ENCODE results near the gene SUSD1.

DNA sequence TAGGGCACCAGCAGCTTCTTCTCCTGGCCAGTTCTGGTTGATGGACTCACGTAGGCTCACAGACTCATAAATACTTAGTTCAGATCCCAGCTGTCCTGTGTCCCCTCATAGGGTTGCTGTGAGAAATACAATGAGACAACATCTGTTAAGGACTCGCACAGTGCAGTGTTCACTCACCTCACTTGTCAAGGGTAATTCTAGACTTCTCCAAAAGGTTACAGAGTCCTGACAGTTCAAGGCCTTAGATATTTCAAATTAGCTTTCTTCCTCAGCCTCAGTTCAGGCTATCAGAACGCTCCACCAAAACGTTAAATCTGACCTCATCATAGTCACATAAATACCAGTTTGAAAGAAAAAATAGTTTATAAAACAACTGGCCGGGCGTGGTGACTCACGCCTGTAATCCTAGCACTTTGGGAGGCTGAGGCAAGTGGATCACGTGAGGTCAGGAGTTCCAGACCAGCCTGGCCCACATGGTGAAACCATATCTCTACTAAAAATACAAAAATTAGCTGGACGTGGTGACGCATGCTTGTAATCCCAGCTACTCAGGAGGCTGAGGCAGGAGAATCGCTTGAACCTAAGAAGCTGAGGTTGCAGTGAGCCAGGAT, 172.1 kb downstream of the SUSD1 start:
- TF ChIP-seq, protein P1, sequence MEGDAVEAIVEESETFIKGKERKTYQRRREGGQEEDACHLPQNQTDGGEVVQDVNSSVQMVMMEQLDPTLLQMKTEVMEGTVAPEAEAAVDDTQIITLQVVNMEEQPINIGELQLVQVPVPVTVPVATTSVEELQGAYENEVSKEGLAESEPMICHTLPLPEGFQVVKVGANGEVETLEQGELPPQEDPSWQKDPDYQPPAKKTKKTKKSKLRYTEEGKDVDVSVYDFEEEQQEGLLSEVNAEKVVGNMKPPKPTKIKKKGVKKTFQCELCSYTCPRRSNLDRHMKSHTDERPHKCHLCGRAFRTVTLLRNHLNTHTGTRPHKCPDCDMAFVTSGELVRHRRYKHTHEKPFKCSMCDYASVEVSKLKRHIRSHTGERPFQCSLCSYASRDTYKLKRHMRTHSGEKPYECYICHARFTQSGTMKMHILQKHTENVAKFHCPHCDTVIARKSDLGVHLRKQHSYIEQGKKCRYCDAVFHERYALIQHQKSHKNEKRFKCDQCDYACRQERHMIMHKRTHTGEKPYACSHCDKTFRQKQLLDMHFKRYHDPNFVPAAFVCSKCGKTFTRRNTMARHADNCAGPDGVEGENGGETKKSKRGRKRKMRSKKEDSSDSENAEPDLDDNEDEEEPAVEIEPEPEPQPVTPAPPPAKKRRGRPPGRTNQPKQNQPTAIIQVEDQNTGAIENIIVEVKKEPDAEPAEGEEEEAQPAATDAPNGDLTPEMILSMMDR (IDR thresholded peaks at IDR 0.05; ENCODE audit: poor library complexity): no peak
- TF ChIP-seq EZH2phosphoT487 (IDR thresholded peaks at IDR 0.05; ENCODE audit: low read depth, severe bottlenecking, unreplicated experiment): no peak
